Measurements from ENCODE around the gene YES1.
"Not testable (repeated sequence)": the region's sequence is repeated elsewhere in the genome, so short reads cannot be mapped to it uniquely, and the experiment has no call there.

YES1 gene

GRCh38 chr18:820591-821165 is 8.6 kb upstream of the YES1 start:
- no peak for DNase-seq

DNA sequence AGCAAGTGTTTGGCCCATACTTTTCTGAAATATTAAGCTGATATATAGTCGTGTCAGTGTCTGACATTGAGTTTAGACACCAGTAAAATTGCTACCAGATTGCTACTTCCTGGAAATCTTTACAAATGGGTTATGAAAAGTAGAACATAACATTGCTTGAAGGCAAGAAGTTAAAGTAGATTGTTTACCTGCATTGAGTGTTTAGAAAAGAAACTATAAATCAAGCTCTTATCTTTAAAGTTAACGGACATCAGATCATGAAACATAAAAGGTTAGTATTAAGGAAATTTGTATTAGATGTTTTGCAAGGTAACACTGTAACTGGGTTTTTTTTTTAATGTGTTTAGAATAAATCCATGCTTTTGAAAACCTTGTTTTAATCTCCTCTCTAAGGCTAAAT is 4.8 kb upstream of the YES1 start:
- no peak for DNase-seq

GRCh38 chr18:816088-816653 is 4.1 kb upstream of the YES1 start:
- no peak for DNase-seq

DNA sequence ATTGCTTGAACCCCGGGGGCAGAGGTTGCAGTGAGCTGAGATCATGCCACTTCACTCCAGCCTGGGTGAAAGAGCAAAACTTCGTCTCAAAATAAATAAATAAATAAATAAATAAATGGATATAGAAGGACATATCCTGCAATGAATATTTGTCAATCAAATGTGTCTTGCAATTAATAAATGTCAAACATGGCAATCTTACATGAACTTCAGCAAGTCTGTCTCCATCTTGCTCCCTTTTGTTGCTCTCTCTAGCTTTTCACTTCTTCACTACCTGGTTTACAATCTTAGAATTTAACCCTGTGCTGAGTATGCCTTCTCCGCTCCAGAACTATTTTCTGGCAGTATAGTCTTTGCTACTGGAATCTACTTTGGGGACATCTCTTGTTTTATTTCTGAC is 3.3 kb upstream of the YES1 start:
- no peak for DNase-seq

DNA sequence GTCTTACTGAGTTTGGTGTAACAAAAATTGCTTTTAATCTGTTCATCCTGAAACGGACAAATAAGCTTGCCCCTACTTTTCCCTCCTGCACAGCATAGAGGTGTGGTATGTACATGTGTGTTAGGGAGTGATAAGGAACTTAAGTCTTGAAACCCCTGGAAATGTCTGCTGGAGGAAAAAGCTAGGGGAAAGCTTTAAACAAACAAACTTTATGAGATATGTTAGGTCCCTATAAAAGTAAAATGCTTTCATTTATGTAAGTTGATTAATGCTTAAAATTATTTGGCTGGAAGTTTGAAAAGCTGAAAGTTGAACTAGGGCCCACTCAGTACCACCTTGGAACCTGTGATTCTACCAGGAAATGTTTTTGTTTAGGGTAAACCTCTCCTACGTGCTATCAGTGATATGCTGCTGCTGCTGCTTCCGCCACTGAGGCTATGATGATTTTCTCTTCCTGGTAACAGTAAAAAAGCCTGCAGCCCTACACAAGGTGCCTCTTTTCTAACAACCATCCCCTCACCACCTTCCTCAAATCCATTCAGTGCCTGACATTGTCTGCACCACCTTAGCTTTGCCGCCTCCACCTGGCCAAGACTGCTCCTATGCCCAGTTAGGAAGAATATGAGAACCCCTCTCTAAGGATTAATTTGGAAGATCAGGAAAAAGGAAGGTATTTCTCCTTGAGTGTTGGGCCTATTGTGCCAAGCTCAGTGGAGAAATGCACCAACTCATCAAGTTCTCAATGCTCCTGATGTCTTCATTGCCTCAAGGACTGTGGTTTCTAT is 2.5 kb upstream of the YES1 start:
- no peak for DNase-seq

- DNase-seq: no peak
Measured at GRCh38 chr18:813172-814071, 1.4 kb upstream of the YES1 start.

DNA sequence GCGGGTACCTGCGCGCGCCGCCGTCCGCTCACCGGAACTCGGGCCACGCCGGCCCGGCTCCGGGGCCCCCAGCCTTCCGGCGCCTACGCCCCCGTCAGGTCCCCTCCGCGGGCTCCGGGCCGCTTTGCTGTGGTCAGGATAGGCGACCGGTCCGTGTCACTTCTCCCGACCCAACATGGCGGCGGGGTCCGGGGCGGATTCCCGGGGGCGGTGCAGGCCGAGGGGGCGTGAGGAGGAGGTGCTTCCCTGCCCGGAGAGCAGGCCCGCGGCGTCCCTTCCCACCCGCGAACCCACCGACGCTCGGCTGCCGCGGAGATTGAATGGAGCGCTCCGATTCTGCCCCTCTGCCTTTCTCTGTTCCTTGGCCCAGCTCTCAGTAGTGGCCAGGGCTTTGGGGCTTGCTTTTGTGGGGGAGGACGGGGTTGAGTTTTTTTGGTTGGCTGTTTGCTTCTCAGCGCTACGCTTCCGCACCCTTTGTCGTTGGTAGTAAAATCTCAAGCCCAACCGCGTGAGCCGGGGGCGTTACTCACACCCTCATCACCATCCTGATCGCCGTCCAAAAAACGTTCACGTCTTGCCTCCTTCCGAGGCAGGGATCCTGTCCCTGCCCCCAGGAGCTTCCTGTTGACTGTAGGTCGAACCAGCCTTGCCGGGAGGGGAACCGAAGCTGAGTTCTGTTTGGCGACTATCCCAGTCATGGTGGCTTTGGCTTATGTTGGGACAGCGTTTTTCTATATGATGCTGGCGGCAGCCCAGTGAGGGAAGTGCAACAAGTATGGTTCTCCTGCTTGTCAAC is 532 bp upstream of the YES1 start:
- no peak for DNase-seq

DNA sequence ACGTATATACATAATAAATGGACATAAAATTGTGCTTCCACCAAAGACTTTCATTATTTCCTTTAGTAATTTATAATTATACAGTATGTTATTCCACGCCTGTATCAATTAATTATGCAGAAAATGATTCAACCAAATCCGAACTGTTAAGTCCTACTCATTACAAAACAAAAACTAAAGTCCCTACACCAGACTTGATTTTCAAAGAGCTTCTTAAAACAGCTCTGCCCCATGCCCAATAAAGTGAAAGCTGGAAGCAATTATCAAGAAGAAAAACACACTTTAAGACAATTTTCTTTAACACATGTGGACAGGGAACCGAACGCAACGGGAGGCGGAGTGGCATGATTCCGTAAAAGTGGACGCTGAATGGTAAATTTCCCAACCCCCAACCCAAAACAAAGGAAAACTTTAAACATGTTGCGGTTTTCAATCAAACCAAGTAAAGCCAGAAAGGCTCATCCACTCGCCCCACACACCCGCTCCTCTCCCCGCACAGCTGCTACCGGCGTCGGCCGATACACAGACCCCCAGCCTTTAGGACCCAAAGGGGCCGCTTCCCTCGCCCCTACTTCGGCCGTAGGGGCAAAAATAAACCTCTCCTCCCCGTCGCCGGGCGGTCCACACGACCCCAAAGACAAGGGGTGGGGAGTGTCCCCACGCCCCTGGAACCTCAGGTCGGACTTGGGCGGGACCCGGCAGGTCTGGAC is 705 bp downstream of the YES1 start:
- no peak for DNase-seq

DNA sequence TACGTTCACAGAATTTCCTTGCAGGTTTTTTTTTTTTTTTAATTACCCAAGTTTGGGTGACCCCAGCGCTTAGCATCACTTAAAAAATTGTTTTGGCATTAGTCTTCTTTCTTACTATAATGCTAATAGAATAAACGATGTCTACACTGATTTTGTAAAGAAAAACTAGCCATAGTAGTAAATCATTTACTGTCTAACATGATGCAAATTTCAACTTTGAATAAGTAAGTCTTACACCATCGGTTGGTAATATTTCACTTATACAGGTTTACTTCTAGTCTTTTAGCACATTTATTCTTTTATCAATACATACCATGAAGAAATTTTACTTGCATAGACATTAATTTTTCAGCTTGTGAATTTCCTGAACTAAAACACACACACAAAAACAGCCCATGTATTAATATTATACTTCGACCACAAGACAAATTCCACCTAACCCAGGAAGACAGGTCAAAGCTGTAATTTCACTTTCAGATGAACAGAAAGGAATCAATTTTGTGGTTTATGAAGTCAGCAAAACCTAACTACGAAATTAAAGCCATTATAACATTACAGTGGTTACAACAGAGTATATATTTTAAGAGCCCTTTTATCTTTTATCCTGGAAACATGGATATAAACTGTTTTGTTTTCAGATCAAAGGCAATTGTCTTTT is 1.9 kb downstream of the YES1 start:
- no peak for DNase-seq

DNA sequence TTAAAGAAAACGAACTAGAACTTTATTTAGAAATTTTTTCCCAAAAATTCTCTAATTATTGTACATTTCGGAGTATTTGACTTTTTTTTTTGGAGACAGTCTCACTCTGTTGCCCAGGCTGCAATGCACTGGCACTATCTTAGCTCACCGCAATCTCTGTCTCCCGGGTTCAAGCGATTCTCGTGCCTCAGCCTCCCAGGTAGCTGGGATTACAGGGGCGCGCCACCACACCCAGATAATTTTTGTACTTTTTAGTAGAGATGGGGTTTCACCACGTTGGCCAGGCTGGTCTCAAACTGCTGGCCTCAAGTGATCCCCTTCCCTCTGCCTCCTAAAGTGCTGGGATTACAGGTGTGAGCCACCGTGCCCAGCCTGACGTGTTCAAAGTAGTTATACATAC is 2.8 kb downstream of the YES1 start:
- DNase-seq: not testable (repeated sequence)

GRCh38 chr18:808502-808901 is 3.5 kb downstream of the YES1 start:
- DNase-seq: no peak

- peak; percentile 15 for DNase-seq
Measured at GRCh38 chr18:808086-808485, 4.0 kb downstream of the YES1 start.

- no peak for DNase-seq
Measured at GRCh38 chr18:805755-806110, 6.3 kb downstream of the YES1 start.

DNA sequence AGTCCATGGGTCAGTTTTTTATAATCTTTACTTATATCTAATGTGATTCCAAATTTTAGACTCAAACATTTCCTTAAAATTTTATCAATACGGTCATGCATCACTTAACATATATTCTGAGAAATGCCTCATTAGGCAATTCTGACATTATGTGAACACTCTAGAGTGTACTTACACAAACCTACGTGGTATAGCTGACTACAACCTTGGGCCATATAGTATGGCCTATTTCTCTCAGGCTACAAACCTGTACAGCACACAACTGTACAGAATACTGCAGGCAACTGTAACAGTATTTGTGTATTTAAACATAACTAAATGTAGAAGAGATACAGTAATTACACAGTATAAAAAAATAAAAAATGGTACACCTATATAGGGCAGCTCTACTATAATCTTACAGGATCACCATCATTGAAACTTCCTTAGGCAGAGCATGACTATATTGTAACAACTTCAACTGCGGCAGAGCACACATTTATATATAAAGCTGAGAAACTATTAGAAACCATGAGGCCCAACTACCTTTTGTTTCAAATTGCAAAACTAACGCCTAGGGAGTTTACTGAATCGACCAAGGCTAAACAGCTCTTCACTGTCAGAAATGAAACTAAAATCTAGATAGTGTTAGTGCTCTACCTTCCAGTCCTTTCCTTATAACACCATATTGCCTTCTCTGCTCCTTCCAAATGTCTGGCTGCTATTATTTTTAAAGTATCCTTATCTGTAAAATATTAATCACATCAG is 6.9 kb downstream of the YES1 start:
- DNase-seq: no peak

DNA sequence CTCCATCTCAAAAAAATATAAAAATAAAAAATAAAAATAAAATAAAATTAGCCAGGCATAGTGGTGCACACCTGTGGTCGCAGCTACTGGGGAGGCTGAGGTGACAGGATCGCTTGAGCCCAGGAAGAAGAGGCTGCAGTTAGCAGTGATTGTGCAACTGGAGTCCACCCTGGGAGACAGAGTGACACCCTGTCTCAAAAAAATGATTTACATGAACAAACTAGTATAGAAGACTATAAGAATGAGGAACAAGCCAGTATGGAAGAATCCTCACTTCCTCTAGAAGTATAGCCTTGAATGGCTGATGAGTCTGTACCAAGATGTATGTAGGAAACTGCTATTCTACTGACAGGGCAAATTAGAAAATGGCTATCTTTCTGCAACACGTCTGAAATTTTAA is 10.9 kb downstream of the YES1 start:
- no peak for DNase-seq

GRCh38 chr18:799943-800342 is 12.1 kb downstream of the YES1 start:
- no peak for DNase-seq

DNA sequence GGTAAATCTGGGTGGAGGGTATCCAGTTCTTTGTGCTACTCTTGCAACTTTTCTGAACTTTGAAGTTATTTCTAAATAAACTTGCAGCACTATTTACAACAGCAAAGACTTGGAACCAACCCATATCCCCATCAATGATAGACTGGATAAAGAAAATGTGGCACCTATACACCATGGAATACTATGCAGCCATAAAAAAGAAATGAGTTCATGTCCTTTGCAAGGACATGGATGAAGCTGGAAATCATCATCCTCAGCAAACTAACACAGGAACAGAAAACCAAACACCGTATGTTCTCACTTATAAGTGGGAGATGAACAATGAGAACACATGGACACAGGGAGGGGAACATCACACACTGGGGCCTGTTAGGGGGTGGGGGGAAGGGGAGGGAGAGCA is 16.7 kb downstream of the YES1 start:
- not testable (repeated sequence) for DNase-seq

DNA sequence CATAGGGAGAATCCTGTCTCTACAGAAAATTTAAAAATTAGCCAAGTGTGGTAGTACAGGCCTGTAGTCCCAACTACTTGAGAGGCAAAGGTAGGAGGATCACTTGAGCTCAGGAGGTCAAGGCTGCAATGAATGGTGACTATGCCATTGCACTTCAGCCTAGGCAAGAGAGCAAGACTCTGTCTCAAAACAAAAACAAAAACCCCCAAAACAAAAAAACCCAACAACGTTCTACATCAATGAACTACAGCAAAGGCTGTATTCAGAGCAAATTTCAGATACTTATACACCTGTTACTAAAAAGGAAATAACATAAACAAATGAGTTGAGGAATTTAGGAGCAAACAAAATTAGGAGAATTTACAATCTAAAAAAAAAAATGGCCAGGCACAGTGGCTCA is 22.6 kb downstream of the YES1 start:
- no peak for DNase-seq

DNA sequence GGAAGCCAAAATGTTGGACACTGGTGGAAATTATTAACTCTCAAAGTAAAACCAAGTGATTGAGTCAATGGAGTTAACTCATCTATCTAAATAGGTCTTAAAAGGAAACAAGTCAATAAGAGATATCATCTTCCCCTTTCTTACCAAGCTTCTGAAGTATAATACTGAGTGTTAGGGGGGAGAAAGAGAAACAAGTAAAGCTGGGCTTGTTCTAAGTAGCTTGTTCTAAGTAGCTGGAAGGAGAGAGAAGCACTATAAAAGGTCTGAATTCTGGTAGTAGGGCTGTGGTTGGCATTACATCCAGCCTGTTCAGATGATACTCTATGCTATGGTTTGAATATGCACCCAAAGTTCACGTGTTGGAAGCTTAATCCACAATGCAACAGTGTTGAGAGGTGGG is 26.8 kb downstream of the YES1 start:
- no peak for DNase-seq

GRCh38 chr18:784470-785172 is 27.4 kb downstream of the YES1 start:
- DNase-seq: no peak
